HL-60 (cell line): ENCODE data around the gene UCP2.

Experiments used
- DNase-seq, 2 experiments: peaks; one replicate each; pipeline ENCODE4 v3.0.0-alpha.2; 2010 to 2020; ENCODE audit warnings: low read depth in 1 of 2, low spot score in 1 of 2
- H3K27ac ChIP-seq: fragments of 250-450 bp; sonication (Bioruptor Pico); replicated peaks from 2 replicates; pipeline ENCODE4 v1.5.1; 2020; ENCODE audit warnings: mild to moderate bottlenecking, moderate library complexity
- H3K27me3 ChIP-seq: fragments of 250-450 bp; sonication (Bioruptor Pico); 2 replicates; pipeline ENCODE4 v1.5.1; 2021; ENCODE audit warnings: mild to moderate bottlenecking, moderate library complexity; ENCODE audit not compliant: insufficient read depth, poor library complexity, severe bottlenecking
- H3K4me3 ChIP-seq: replicated peaks from 2 replicates; pipeline ENCODE4 v1.5.1; 2011; ENCODE audit warnings: mild to moderate bottlenecking, control low read depth, low read length; ENCODE audit not compliant: insufficient read depth
- CTCF ChIP-seq: IDR thresholded peaks from one replicate; pipeline ENCODE4 v1.5.1; 2011; ENCODE audit warnings: low read length, control low read depth, inconsistent platforms; ENCODE audit not compliant: insufficient read depth
- GABPA ChIP-seq: IDR thresholded peaks from 2 replicates; pipeline ENCODE4 v1.6.1; 2012; ENCODE audit warnings: low read depth
- POLR2AphosphoS5 ChIP-seq: IDR thresholded peaks from 2 replicates; pipeline ENCODE4 v1.6.1; 2012; ENCODE audit warnings: low read depth
- REST ChIP-seq: IDR thresholded peaks from 2 replicates; pipeline ENCODE4 v1.6.1; 2012; ENCODE audit warnings: low read depth; ENCODE audit not compliant: insufficient replicate concordance
- SPI1 ChIP-seq: IDR thresholded peaks from 2 replicates; pipeline ENCODE4 v1.6.1; 2012; ENCODE audit warnings: low read depth, mild to moderate bottlenecking, borderline replicate concordance

The UCP2 gene

DNA sequence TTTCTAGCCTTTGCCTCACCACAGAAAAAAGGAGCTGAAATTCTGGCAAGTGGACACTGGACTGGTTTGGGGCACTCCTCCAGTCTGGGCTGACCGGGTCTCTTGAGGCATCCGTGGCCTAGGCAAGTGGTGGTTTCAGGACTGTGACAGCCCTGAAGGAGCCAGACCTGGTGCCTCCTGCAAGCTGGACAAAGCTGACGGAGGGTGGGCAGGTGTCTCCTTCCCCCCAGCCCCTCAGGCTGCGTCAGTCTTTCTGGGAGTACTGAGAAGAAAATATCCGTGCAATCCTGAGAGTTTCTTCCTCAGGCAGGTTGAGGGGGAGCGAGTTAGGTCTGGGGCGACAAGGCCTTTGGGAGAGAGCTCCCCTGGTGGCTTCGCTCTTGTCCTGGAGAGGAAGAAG is 30.5 kb upstream of the UCP2 start:
- DNase-seq, result no peak
- Histone ChIP-seq H3K4me3 (no peak overlapping the region), H3K27me3 (no peaks in the 10 kb centered on the region), H3K27ac (no peak overlapping the region)
- no peak for TF ChIP-seq CTCF
- no peak for TF ChIP-seq SPI1
- TF ChIP-seq POLR2AphosphoS5, result no peak
- no peak for TF ChIP-seq REST
- TF ChIP-seq GABPA, result no peak

- DNase-seq, result no peak
- Histone ChIP-seq H3K27me3 (no peaks in the 10 kb centered on the region), H3K4me3 (no peak overlapping the region), H3K27ac (no peak overlapping the region)
- TF ChIP-seq REST (no peak), GABPA (no peak), CTCF (no peak), SPI1 (no peak), POLR2AphosphoS5 (no peak)
These were observed 29.6 kb upstream of the UCP2 start for GRCh38 chr11:74012074-74012809.

DNA sequence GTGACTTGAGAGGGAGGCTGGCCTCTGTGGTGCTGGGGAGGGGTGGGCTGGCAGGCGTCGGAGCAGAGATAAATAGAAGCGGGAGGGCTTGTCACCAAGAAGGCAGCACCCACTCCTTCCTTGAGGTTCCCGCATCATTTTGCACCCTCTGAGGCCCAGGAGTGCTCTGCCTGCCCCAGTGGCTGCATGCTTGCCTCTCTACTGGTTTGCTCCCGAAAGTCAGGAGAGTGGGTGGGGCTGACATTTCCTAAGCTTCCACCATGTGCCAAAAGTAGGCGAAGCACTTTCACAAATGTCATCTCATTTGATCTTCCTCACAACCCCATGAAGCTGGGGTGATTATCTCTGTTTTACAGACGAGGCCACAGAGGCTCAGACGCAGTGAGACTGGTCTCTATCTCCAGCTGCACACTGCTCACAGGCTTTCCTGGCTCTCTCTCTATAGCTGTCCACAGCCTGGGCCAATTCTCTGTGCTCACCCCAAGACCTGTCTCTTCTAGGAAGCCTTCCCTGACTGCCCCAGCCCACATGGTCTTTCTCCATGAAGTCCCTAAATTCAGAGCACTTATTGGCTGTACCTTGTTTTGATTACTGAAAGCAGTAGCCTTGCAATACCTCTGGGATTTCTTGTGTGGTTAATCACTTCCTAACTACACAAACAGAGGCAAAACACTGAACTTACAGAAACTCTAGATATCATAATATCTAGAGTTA is 28.9 kb upstream of the UCP2 start:
- TF ChIP-seq POLR2AphosphoS5, result no peak
- no peak for TF ChIP-seq SPI1
- TF ChIP-seq CTCF, result no peak
- TF ChIP-seq REST, result no peak
- no peak for TF ChIP-seq GABPA

More for the DNA sequence above, 28.9 kb upstream of the UCP2 start:
- Histone ChIP-seq H3K4me3 (no peak overlapping the region), H3K27ac (no peak overlapping the region), H3K27me3 (no peaks in the 10 kb centered on the region)
- no peak for DNase-seq
